ENCODE data around the gene SPEM1.
"Not testable (repeated sequence)": the region's sequence is repeated elsewhere in the genome, so short reads cannot be mapped to it uniquely, and the experiment has no call there.

Gene SPEM1

DNA sequence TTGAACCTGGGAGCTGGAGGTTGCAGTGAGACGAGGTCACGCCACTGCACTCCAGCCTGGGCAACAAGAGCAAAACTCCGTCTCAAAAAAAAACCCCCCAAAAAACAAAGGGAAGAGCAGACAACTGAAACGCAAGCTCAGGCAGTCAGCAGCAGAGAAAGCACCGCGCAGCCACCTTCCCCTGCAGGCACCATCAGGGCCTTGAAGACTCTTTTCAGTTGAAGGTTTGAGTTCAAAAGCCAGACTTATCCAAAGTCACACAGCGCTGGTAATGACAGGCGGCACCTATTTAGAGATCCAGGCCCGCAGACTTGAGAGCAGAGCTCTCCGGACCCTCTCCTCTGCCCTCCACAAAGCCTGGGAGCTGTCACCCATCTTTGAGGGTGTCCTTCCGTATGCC, 48.2 kb downstream of the SPEM1 start:
- H3K27ac ChIP-seq, result no peak overlapping the region
- TF ChIP-seq, protein P1, sequence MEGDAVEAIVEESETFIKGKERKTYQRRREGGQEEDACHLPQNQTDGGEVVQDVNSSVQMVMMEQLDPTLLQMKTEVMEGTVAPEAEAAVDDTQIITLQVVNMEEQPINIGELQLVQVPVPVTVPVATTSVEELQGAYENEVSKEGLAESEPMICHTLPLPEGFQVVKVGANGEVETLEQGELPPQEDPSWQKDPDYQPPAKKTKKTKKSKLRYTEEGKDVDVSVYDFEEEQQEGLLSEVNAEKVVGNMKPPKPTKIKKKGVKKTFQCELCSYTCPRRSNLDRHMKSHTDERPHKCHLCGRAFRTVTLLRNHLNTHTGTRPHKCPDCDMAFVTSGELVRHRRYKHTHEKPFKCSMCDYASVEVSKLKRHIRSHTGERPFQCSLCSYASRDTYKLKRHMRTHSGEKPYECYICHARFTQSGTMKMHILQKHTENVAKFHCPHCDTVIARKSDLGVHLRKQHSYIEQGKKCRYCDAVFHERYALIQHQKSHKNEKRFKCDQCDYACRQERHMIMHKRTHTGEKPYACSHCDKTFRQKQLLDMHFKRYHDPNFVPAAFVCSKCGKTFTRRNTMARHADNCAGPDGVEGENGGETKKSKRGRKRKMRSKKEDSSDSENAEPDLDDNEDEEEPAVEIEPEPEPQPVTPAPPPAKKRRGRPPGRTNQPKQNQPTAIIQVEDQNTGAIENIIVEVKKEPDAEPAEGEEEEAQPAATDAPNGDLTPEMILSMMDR (conservative IDR thresholded peaks at IDR 0.05), result no peak

DNA sequence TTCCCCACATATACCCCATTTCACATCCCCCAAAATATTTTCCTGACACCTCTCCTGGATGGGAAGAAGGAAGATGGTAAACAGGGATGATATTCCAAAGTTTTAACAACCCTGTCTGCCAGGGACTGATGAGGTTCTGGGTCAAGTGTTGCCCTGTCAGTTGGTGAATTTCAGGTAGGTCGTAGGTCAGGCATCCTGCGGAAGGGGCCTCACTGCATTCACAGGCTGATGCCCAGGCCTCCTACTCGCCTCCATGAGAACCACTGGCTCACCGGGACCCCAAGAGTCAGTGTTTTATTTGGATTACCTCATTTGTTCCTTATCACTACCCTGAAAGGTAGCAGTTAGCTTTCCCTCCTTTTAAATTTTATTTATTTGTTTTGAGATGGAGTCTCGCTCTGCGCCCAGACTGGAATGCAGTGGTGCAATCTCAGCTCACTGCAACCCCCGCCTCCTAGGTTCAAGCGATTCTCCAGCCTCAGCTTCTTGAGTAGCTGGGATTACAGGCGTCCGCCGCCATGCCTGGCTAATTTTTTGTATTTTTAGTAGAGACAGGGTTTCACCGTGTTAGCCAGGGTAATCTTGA, 48.8 kb downstream of the SPEM1 start:
- H3K27ac ChIP-seq, result no peak overlapping the region

DNA sequence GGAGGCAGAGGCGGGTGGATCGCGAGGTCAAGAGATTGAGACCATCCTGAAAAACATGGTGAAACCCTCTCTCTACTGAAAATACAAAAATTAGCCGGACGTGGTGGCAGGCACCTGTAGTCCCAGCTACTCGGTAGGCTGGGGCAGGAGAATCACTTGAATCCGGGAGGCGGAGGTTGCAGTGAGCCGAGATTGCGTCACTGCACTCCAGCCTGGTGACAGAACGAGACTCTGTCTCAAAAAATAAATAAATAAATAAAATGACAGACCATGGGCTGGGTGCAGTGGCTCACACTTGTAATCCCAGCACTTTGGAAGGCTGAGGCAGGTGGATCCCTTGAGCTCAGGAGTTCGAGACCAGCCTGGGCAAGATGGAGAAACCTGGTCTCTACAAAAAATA, 49.7 kb downstream of the SPEM1 start:
- H3K27ac ChIP-seq, result not testable (repeated sequence)

More for the DNA sequence above, 48.8 kb downstream of the SPEM1 start:
- TF ChIP-seq, protein P1 (conservative IDR thresholded peaks at IDR 0.05), result no peak

DNA sequence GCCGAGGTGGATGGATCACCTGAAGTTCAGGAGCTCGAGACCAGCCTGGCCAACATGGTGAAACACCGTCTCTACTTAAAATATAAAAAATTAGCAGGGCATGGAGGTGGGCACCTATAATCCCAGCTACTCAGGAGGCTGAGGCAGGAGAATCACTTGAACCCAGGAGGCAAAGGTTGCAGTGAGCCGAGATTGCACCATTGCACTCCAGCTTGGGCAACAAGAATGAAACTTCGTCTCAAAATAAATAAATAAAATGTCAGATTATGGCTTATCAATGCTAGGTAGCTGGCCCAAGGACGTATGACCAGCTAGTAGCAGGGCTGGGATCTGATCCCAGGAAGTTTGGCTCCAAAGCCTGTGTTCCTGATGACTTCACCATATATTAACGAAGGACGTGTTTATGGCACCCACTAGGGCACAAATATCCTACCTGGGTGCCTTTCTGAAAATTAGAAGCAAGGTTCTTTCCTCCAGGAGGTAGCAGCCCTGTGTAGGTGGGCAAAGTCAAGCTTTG, 50.4 kb downstream of the SPEM1 start:
- not testable (repeated sequence) for H3K27ac ChIP-seq
